H9 (cell line): ENCODE measurements around the gene GNB1L. TPM values are rescaled to one million over a fixed set of nuclear protein-coding genes. Genes with fewer than 3 reads are reported as not detected.

Experiments used
- DNase-seq: peaks from one replicate; pipeline ENCODE4 v3.0.0-alpha.2; 2017
- H2AFZ ChIP-seq: one replicate; pipeline ENCODE4 v1.6.1; 2013; ENCODE audit warnings: mild to moderate bottlenecking, low read length, control low read depth, moderate library complexity
- H2AK5ac ChIP-seq: 2 replicates; pipeline ENCODE4 v1.6.1; 2013; ENCODE audit warnings: low read length, control low read depth, mixed read lengths; ENCODE audit not compliant: insufficient read length
- H2BK120ac ChIP-seq: one replicate; pipeline ENCODE4 v1.6.1; 2013; ENCODE audit warnings: low read depth, mild to moderate bottlenecking, low read length, control low read depth, inconsistent platforms; ENCODE audit not compliant: poor library complexity, severe bottlenecking
- H2BK12ac ChIP-seq: 2 replicates; pipeline ENCODE4 v1.6.1; 2013; ENCODE audit warnings: low read length, control low read depth, mixed read lengths, low read depth; ENCODE audit not compliant: insufficient read length
- H2BK15ac ChIP-seq: 2 replicates; pipeline ENCODE4 v1.6.1; 2013; ENCODE audit warnings: low read depth, low read length, control low read depth
- H2BK20ac ChIP-seq: one replicate; pipeline ENCODE4 v1.6.1; 2013; ENCODE audit warnings: low read depth, mild to moderate bottlenecking, low read length, control low read depth, inconsistent platforms; ENCODE audit not compliant: poor library complexity, severe bottlenecking
- H2BK5ac ChIP-seq: 2 replicates; pipeline ENCODE4 v1.6.1; 2013; ENCODE audit warnings: low read length, control low read depth, mixed read lengths; ENCODE audit not compliant: insufficient read length
- H3K14ac ChIP-seq: 2 replicates; pipeline ENCODE4 v1.6.1; 2013; ENCODE audit warnings: low read length, control low read depth; ENCODE audit not compliant: insufficient read depth
- H3K18ac ChIP-seq: 2 replicates; pipeline ENCODE4 v1.6.1; 2013; ENCODE audit warnings: low read depth, mild to moderate bottlenecking, mixed read lengths, low read length, control low read depth; ENCODE audit not compliant: insufficient read length
- H3K23ac ChIP-seq: 2 replicates; pipeline ENCODE4 v1.6.1; 2013; ENCODE audit warnings: low read length, control low read depth, mixed read lengths, low read depth; ENCODE audit not compliant: insufficient read length
- H3K23me2 ChIP-seq: 2 replicates; pipeline ENCODE4 v1.6.1; 2013; ENCODE audit warnings: low read depth, mild to moderate bottlenecking, mixed read lengths, low read length, control low read depth; ENCODE audit not compliant: insufficient read length, poor library complexity, severe bottlenecking
- H3K27ac ChIP-seq: 2 replicates; pipeline ENCODE4 v1.5.1; 2013; ENCODE audit warnings: low read length, control low read depth, mixed read lengths, low read depth; ENCODE audit not compliant: insufficient read length
- H3K27me3 ChIP-seq: 2 replicates; pipeline ENCODE4 v1.6.1; 2013; ENCODE audit warnings: low read length, control low read depth, inconsistent platforms; ENCODE audit not compliant: insufficient read depth
- H3K4ac ChIP-seq: 2 replicates; pipeline ENCODE4 v1.6.1; 2013; ENCODE audit warnings: low read depth, mild to moderate bottlenecking, control low read depth, inconsistent platforms, low read length, moderate library complexity
- H3K4me1 ChIP-seq: 2 replicates; pipeline ENCODE4 v1.6.1; 2013; ENCODE audit warnings: low read length, control low read depth, inconsistent platforms; ENCODE audit not compliant: insufficient read depth
- H3K4me2 ChIP-seq: 2 replicates; pipeline ENCODE4 v1.6.1; 2013; ENCODE audit warnings: low read length, control low read depth, mixed read lengths; ENCODE audit not compliant: insufficient read length, insufficient read depth
- H3K56ac ChIP-seq: 2 replicates; pipeline ENCODE4 v1.6.1; 2013; ENCODE audit warnings: low read depth, mild to moderate bottlenecking, mixed read lengths, low read length, control low read depth; ENCODE audit not compliant: insufficient read length
- H3K79me1 ChIP-seq: 2 replicates; pipeline ENCODE4 v1.6.1; 2013; ENCODE audit warnings: low read depth, mild to moderate bottlenecking, moderate library complexity, low read length, control low read depth, inconsistent platforms; ENCODE audit not compliant: insufficient read depth, poor library complexity, severe bottlenecking
- H3K79me2 ChIP-seq: 2 replicates; pipeline ENCODE4 v1.6.1; 2013; ENCODE audit warnings: low read length, control low read depth, inconsistent platforms; ENCODE audit not compliant: insufficient read depth
- H3K9ac ChIP-seq: 2 replicates; pipeline ENCODE4 v1.6.1; 2013; ENCODE audit warnings: low read length, control low read depth, mixed read lengths; ENCODE audit not compliant: insufficient read length; ENCODE audit errors: extremely low read depth
- H3K9me3 ChIP-seq: one replicate; pipeline ENCODE4 v1.6.1; 2013; ENCODE audit warnings: low read depth, low read length, inconsistent platforms; ENCODE audit not compliant: control insufficient read depth
- H3T11ph ChIP-seq: one replicate; pipeline ENCODE4 v1.6.1; 2013; ENCODE audit warnings: mild to moderate bottlenecking, low read length, control low read depth, inconsistent platforms
- H4K20me1 ChIP-seq: one replicate; pipeline ENCODE4 v1.6.1; 2013; ENCODE audit not compliant: control insufficient read depth, insufficient read length, insufficient read depth
- H4K5ac ChIP-seq: 2 replicates; pipeline ENCODE4 v1.6.1; 2013; ENCODE audit warnings: low read depth, mild to moderate bottlenecking, mixed read lengths, low read length, control low read depth; ENCODE audit not compliant: insufficient read length
- H4K8ac ChIP-seq: replicated peaks from 2 replicates; pipeline ENCODE4 v1.6.1; 2013; ENCODE audit warnings: low read length, control low read depth, mixed read lengths, low read depth; ENCODE audit not compliant: insufficient read length
- H4K91ac ChIP-seq: 2 replicates; pipeline ENCODE4 v1.6.1; 2013; ENCODE audit warnings: low read depth, mild to moderate bottlenecking, moderate library complexity, mixed read lengths, low read length, control low read depth; ENCODE audit not compliant: insufficient read length
- H3K27ac Mint-ChIP-seq, 3 experiments: 2 replicates in 2 of 3; 3 replicates in 1 of 3; pipeline ENCODE4 v1.8.0; 2020 to 2021; ENCODE audit warnings: mixed read lengths in 3 of 3, mild to moderate bottlenecking in 1 of 3, moderate library complexity in 1 of 3
- H3K27me3 Mint-ChIP-seq: 2 replicates; pipeline ENCODE4 v1.8.0; 2021; ENCODE audit warnings: low read depth, mild to moderate bottlenecking, moderate library complexity, mixed read lengths
- H3K36me3 Mint-ChIP-seq, 3 experiments: 2 replicates in 2 of 3; 3 replicates in 1 of 3; pipeline ENCODE4 v1.8.0; 2020 to 2021; ENCODE audit warnings: low read depth in 3 of 3, mixed read lengths in 3 of 3; ENCODE audit not compliant: insufficient read depth in 1 of 3
- H3K4me1 Mint-ChIP-seq, 2 experiments: 2 replicates each; pipeline ENCODE4 v1.8.0; 2020; ENCODE audit warnings: mixed read lengths in 2 of 2
- H3K4me3 Mint-ChIP-seq, 2 experiments: 2 replicates in 1 of 2; 3 replicates in 1 of 2; pipeline ENCODE4 v1.8.0; 2020 to 2021; ENCODE audit warnings: mild to moderate bottlenecking in 2 of 2, mixed read lengths in 2 of 2, moderate library complexity in 1 of 2
- H3K9me3 Mint-ChIP-seq, 2 experiments: 2 replicates in 1 of 2; 3 replicates in 1 of 2; pipeline ENCODE4 v1.8.0; 2020; ENCODE audit warnings: mild to moderate bottlenecking in 2 of 2, mixed read lengths in 2 of 2, moderate library complexity in 1 of 2
- WGBS: extraction: QIAGEN DNeasy Blood & Tissue Kit; methylation state at CpG from one replicate; pipeline ENCODE4 v1.1.7; 2013; ENCODE audit warnings: missing lambda C conversion rate, low lambda C conversion rate, mixed read lengths; ENCODE audit not compliant: insufficient read length; ENCODE audit errors: extremely low coverage; 5-methylcytosine and 5-hydroxymethylcytosine counted together
- total RNA-seq: library from RNA; stranded (reverse); gene quantifications from 2 replicates; pipeline ENCODE4 v1.2.1, GENCODE V29; 2021
- TF ChIP-seq, protein P1 (sequence below): fragments of 200-600 bp; sonication (generic); conservative IDR thresholded peaks from 3 replicates; pipeline ENCODE4 v1.8.0; 2021; ENCODE audit warnings: antibody characterized with exemption, mild to moderate bottlenecking

The GNB1L gene
- total RNA-seq, 1 experiment from 2014 or later, result 22.4 TPM

DNA sequence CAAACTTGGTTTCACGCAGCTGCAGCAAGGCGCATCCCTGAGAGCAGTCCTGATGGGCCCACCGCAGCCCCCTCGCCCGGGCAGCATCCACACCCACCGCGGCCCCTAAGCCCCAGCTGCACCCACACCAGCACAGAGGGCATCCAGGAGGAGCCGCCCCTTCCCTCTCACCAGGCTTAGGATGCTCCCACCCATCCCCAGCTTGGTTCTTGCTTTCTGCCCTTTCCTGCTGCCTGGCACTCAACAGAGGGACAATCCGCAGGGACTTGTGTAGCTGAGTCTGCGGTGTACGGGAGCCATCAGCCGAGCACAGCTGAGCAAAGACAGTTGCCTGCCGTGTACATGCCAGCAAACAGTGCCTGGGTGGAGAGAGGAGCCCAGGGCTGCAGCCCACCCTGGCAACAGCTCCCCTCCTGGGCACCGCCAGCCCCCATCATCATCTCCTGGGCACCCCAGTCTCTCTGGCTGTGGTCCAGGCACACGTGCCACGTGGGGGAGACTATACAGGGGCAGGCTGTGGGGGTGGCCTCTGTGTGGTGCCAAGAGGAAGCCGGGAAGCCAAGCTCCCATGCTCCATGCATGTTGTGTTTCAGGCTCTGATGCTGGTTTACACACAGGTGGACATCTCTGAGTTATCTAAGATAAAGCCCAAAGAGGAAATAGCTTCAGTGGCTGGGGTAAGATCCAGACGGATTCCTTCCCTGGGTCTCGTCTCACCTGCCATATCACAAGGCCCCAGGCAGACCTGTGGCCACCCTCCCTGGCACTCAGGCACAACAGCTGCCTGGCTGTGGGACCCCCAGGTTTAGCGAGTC is 36.0 kb upstream of the GNB1L start:
- Histone ChIP-seq H2BK20ac (no peak overlapping the region), H4K5ac (no peak overlapping the region), H3K79me2 (no peaks in the 10 kb centered on the region), H4K91ac (no peak overlapping the region), H3K14ac (peak overlapping the region; percentile 42; the same call in 1 of the 2 replicates), H3K56ac (no peak overlapping the region), H2BK12ac (no peak overlapping the region), H3T11ph (no peak overlapping the region), H2BK5ac (no peak overlapping the region), H2BK15ac (no peak overlapping the region), H3K23ac (no peak overlapping the region), H3K23me2 (no peaks in the 10 kb centered on the region), H3K4me2 (no peak overlapping the region), H4K8ac (no peak overlapping the region), H3K79me1 (no peaks in the 10 kb centered on the region), H2AFZ (no peak overlapping the region), H2AK5ac (no peak overlapping the region), H3K4ac (no peak overlapping the region), H3K18ac (peak overlapping the region; percentile 31), H3K27ac (no peak overlapping the region), H3K9ac (no peak overlapping the region), H3K9me3 (no peaks in the 10 kb centered on the region), H3K27me3 (no peaks in the 10 kb centered on the region; the same call in 1 of the 2 replicates), H4K20me1 (no peaks in the 10 kb centered on the region), H2BK120ac (no peak overlapping the region), H3K4me1 (peaks cover 5% of the 10 kb centered on the region; the same call in 1 of the 2 replicates)
- TF ChIP-seq, protein P1, sequence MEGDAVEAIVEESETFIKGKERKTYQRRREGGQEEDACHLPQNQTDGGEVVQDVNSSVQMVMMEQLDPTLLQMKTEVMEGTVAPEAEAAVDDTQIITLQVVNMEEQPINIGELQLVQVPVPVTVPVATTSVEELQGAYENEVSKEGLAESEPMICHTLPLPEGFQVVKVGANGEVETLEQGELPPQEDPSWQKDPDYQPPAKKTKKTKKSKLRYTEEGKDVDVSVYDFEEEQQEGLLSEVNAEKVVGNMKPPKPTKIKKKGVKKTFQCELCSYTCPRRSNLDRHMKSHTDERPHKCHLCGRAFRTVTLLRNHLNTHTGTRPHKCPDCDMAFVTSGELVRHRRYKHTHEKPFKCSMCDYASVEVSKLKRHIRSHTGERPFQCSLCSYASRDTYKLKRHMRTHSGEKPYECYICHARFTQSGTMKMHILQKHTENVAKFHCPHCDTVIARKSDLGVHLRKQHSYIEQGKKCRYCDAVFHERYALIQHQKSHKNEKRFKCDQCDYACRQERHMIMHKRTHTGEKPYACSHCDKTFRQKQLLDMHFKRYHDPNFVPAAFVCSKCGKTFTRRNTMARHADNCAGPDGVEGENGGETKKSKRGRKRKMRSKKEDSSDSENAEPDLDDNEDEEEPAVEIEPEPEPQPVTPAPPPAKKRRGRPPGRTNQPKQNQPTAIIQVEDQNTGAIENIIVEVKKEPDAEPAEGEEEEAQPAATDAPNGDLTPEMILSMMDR, result no peak
- no peak overlapping the region; a peak in 1 of 5 replicates for H3K4me3 Mint-ChIP-seq
- H3K27ac Mint-ChIP-seq, result peak overlapping the region in 1 of 3 experiments; percentile 90; a peak in 3 of 7 replicates
- peaks cover 25 to 28% of the 10 kb centered on the region in 2 experiments for H3K4me1 Mint-ChIP-seq
- no CpG with 5 or more reads among the region's 20 CpGs for WGBS
- DNase-seq, result no peak
- H3K27me3 Mint-ChIP-seq, result no peaks in the 10 kb centered on the region; the same call in 1 of the 2 replicates
- peaks cover 0 to 7% (median 6%) of the 10 kb centered on the region in 3 experiments; a peak in 2 of 7 replicates for H3K36me3 Mint-ChIP-seq
- H3K9me3 Mint-ChIP-seq, result no peaks in the 10 kb centered on the region
